Stimulated activated CD8-positive, alpha-beta memory T cell treated with anti-CD3 and anti-CD28 coated beads, Interleukin-7, amount 100 ng/mL, for 1 hour (primary cell): ENCODE results near the gene TBX21.
"Not testable (repeated sequence)": the region's sequence is repeated elsewhere in the genome, so short reads cannot be mapped to it uniquely, and the experiment has no call there.

Experiments
- DNase-seq, 2 donors: peaks; one replicate each; pipeline ENCODE4 v3.0.0-alpha.2; 2020; ENCODE audit warnings: low read depth in 2 of 2

TBX21 gene

DNA sequence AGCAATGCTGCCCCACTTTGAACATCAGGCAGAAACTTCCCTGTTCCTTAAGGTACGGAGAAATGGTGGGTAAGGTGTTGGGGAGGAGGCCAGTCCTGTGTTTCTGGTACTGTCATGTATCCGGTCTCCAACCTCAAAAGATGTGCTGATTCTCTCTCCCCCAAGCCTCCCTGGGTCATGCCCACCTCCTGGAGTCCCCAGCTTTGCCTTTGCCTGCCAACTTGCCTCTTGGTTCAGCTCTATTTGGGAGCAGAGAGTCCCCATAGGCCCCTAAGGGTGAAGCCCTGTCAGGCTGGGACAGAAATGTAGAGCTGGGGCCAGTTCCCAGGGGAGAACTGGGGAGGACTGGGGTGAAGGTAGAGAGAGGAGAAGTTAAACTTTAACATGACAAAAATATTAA lies 1.6 kb upstream of the TBX21 start:
- no peak for DNase-seq

GRCh38 chr17:47732399-47733046 lies 513 bp upstream of the TBX21 start:
- DNase-seq: no peak

DNA sequence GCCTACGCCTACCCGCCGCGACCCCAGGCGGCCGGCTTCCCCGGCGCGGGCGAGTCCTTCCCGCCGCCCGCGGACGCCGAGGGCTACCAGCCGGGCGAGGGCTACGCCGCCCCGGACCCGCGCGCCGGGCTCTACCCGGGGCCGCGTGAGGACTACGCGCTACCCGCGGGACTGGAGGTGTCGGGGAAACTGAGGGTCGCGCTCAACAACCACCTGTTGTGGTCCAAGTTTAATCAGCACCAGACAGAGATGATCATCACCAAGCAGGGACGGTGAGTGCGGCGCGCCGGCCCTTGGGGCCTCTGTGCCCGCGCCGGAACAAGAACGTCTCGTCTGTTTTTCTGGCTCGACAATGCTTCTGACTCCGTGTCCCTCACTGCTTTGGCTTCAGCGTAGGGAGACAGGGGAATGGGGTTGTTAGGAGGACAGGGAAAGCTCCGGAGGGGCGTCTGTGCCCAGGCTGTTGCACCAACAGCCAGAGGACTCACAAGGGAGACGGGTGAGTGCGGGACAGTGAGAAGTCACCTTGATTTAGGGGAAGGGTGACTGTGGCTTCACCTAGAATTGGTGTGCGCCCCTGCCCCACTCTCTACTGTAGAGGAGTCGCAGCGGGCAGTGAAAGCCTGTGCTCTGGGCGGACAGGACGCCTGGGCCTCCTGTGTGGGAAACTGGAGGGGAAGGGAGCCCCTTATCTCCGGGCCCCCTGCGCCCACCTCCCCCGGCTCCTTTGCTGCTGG lies 806 bp downstream of the TBX21 start:
- DNase-seq: no peak

GRCh38 chr17:47735139-47735464 lies 2.1 kb downstream of the TBX21 start:
- no peak for DNase-seq

- no peak for DNase-seq
These were observed 2.5 kb downstream of the TBX21 start for GRCh38 chr17:47735536-47736011.

DNA sequence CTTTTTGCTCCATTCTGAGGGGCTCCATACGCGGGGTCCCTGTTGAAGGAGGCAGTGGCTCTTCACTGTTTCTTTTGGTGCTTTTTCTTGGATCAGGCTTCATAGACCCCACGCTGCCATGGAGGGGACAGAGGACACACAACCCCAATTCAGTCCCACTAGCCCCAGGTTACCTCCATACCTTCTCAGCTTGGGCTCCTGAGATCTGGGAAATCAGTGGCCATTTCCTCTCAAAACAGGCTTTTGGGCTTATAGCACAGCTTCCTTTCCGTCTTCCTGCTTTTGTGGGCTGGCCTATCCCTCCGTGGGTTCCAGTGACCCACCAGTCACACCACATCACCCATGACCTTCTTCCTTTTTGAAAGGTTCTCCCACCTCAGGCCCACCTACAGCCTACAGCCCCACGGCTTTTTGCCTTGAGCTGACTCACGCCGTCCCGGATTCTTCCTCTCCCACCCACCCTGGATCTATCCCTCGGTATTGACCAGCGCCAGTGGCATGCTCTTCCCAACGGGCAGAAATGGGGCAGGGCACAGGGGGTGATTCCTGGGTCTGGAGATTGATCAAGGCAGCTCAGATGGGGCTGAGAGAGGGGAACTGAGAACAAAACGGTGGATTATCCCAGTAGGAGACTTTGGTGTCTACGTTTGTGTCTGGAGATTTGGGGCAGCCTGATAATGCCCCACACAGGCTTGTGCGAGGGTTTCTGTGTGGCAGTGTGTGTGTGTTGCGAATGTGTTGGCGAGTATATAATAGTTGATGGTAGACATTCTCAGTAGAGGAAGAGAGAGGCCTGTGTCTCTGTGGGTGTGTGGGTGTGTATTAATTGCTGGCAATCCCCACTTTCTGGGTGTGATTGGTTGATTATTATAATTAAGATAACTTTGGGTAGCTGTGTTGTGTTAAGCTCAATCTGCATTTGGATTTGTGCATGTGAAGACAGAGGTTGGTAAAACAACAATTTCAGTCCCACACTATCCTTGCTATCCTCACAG lies 3.8 kb downstream of the TBX21 start:
- no peak for DNase-seq

DNA sequence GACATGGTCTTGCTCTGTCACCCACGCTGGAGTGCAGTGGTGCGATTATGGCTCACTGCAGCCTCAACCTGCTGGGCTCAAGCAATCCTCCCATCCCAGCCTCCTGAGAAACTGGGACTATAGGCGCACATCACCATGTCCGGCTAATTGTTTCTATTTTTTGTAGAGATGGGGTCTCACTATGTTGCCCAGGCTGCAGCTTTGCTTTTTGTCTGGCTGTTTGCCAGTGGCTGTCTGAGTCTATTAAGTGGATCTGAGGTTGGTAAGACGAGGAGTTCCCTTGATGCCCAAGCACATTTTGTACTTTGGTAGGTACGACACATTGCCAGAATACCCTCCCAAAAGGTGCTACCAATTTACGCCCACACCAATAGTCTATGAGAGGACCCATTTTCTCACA lies 5.1 kb downstream of the TBX21 start:
- DNase-seq: no peak

DNA sequence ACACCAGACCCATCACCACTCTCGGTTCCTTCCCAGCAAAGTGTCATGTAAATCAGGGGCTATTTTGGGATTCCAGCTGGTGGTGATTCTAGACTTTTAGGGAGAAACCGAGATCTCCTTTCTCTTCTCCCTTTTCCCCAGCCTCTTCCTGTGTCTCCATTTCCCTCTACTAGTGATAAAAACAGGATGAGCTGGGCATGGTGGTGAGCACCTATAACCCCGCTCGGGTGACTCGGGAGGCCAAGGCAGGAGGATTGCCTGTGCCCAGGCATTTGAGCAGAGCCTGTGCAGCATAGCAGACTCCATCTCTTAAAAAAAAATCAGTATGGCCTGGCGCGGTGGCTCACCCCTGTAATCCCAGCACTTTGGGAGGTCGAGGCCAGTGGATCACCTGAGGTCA lies 6.1 kb downstream of the TBX21 start:
- no peak for DNase-seq

DNA sequence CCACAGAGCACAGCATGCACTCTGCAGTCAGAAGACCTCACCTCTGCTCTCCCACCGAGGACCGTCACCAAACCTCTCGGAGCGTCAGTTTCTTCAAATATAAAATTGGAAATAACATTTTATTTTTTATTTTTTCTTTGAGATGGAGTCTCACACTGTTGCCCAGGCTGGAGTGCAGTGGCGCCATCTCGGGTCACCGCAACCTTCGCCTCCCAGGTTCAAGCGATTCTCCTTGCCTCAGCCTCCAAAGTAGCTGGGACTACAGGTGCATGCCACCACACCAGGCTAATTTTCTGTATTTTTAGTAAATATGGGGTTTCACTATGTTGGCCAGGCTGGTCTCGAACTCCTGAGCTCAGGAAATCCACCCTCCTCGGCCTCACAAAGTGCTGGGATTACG lies 6.9 kb downstream of the TBX21 start:
- DNase-seq: not testable (repeated sequence)

GRCh38 chr17:47741109-47741792 lies 8.2 kb downstream of the TBX21 start:
- DNase-seq: no peak

GRCh38 chr17:47741793-47742145 lies 8.7 kb downstream of the TBX21 start:
- DNase-seq: no peak

DNA sequence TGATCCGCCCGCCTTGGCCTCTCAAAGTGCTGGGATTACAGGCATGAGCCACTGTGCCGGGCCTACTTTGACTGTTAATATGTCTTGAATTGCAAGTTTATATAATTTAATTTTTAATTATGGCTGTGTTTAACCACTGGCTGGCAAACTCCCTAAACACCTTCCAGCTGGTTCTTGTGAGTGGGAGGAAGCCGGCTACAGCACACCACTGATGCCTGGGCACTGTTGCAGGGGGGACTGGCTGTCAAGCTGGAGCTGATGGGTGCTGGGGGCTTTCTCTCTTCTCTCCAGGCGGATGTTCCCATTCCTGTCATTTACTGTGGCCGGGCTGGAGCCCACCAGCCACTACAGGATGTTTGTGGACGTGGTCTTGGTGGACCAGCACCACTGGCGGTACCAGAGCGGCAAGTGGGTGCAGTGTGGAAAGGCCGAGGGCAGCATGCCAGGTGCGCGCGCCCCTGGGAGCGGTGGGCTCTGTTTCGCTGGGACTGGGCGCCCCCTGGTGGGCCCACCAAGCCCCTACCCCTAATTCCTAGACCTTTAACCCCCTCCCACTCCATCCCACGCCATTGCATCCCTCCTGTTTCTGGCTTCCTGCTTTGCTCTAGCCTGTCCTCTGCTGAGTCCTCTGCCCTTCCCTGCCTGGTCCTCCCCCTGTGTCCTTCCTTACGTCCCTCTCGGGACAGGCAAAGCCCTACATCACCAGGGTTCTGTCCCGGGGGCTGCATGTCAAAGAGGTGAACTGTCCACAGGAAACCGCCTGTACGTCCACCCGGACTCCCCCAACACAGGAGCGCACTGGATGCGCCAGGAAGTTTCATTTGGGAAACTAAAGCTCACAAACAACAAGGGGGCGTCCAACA lies 9.5 kb downstream of the TBX21 start:
- no peak for DNase-seq

DNA sequence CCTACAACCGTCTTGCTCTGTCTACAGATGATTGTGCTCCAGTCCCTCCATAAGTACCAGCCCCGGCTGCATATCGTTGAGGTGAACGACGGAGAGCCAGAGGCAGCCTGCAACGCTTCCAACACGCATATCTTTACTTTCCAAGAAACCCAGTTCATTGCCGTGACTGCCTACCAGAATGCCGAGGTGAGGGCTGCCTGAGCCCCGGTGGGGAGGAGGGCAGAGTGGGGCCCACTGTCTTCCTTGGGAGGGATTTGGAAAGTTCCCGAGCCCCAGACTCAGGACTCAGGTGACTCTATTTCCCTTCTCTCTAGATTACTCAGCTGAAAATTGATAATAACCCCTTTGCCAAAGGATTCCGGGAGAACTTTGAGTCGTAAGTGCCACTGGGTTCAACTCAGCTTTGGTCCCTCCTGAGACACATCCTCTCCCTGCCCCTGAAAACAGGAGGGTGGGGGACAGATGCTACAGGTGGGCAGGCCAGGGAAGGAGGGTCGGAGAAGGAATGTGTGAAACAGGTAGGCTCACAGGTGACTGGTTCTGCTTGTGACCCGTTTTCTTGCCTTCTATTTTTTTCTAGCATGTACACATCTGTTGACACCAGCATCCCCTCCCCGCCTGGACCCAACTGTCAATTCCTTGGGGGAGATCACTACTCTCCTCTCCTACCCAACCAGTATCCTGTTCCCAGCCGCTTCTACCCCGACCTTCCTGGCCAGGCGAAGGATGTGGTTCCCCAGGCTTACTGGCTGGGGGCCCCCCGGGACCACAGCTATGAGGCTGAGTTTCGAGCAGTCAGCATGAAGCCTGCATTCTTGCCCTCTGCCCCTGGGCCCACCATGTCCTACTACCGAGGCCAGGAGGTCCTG lies 11.4 kb downstream of the TBX21 start:
- no peak for DNase-seq

DNA sequence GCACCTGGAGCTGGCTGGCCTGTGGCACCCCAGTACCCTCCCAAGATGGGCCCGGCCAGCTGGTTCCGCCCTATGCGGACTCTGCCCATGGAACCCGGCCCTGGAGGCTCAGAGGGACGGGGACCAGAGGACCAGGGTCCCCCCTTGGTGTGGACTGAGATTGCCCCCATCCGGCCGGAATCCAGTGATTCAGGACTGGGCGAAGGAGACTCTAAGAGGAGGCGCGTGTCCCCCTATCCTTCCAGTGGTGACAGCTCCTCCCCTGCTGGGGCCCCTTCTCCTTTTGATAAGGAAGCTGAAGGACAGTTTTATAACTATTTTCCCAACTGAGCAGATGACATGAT lies 12.0 kb downstream of the TBX21 start:
- DNase-seq: no peak

DNA sequence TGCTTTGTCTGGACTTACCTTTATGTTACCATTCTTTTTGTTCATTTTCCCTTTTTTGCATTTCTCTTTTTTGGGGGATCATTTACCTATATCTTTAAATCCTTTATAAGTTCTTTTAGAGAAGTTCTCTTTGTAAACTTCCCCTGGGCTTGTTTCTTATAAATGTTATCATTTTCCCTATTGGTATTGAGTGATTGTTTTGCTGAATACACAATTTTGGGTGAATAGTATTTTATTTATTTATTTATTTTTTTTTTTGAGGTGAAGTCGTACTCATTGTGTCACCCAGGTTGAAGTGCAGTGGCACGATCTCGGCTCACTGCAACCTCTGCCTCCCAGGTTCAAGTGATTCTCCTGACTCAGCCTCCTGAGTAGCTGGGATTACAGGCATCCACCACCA lies 18.4 kb downstream of the TBX21 start:
- no peak for DNase-seq

DNA sequence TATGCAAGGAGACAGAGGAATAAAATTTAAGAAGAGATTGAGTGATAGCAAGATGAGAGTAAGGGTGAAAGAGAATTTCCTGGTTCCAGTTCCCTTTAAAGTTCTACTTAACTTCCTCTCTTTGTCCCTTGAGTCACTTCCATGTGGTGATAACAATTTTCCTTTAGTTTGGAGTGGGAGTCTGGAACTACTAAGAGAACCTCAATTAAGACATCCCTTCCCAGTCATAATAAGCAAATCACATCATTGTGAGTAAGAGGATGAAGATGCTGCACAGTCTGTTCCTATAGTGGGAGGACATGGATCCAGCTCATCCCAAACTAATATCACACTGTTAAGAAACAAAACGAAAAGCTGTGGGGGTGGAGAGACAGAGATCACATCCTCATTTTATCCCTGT lies 24.4 kb downstream of the TBX21 start:
- no peak for DNase-seq

GRCh38 chr17:47760409-47761140 lies 27.5 kb downstream of the TBX21 start:
- DNase-seq: no peak

- no peak for DNase-seq
These were observed 29.7 kb downstream of the TBX21 start for GRCh38 chr17:47762728-47763127.

DNA sequence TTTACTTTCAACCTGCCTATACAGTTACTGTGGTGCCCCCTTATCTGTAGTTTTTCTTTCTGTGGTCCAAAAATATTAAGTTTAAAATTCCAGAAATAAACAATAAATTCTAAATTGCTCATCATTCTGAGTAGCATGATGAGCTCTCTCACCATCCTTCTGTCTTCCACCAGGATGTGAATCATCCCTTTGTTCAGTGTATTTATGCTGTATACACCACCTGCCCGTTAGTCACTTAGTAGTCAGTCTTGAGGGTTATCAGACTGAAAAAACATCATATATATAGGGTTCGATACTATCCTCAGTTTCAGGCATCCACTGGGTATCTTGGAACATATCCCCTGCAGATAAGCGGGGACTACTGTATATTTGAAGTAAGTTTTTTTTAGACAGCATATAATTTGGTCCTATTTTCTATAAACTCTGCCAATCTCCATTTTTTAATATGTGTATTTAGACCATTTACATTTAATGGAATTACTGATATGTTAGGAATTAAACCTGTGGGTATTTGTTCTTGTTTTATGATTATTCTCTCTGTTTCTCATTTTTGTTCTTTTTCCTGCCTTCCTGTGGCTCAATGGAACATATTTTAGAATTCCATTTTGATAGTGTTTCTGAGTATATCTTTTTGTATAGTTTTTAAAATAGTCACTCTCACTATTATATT lies 31.0 kb downstream of the TBX21 start:
- DNase-seq: no peak
